Measurements from ENCODE around the gene DPF1.

DNA sequence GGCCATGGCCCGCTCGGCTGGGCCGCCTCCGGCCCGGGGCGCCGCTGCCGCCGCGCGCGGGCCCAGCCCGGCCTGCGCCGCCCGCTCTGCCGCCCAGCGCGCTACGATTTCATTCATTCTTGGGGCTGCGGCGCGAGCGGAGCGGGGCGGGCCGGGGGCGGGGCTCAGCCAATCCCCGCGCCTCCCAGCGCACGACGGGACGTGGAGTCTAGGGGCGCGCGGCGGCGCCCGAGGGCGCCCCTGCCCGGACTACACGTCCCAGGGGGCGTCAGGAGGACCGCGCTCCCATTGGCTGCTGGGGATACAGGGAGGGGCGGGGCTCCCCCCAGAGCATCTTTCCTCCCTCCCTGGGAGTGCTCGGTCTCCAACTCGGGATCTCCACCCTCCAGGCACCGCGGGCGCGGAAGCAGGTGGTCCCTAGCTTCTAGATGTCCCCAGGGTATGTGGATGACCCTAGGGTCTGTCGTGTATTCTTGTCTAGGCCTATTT lies 5.6 kb upstream of the DPF1 start:
- TF ChIP-seq, protein P1, sequence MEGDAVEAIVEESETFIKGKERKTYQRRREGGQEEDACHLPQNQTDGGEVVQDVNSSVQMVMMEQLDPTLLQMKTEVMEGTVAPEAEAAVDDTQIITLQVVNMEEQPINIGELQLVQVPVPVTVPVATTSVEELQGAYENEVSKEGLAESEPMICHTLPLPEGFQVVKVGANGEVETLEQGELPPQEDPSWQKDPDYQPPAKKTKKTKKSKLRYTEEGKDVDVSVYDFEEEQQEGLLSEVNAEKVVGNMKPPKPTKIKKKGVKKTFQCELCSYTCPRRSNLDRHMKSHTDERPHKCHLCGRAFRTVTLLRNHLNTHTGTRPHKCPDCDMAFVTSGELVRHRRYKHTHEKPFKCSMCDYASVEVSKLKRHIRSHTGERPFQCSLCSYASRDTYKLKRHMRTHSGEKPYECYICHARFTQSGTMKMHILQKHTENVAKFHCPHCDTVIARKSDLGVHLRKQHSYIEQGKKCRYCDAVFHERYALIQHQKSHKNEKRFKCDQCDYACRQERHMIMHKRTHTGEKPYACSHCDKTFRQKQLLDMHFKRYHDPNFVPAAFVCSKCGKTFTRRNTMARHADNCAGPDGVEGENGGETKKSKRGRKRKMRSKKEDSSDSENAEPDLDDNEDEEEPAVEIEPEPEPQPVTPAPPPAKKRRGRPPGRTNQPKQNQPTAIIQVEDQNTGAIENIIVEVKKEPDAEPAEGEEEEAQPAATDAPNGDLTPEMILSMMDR (IDR thresholded peaks at IDR 0.05), result no peak
- no peak for TF ChIP-seq POLR2A (IDR thresholded peaks at IDR 0.05)

Measured in esophagus squamous epithelium (tissue), 4 donors.